ENCODE data around the gene SLC23A2.

The SLC23A2 gene

GRCh38 chr20:4858000-4858399, 143.3 kb downstream of the SLC23A2 start:
- Histone ChIP-seq H2BK120ac (ENCODE audit: low read depth, low read length) (no peak overlapping the region), H3K79me1 (ENCODE audit: low read depth, low read length) (no peaks in the 10 kb centered on the region), H2AK5ac (ENCODE audit: low read depth, low read length) (no peak overlapping the region), H3K18ac (ENCODE audit: low read length) (no peak overlapping the region), H3K23ac (ENCODE audit: low read depth, low read length, poor library complexity) (no peak overlapping the region), H2AFZ (ENCODE audit: low read length) (no peak overlapping the region), H3K4me1 (ENCODE audit: control insufficient read depth in 2 of 2, insufficient read depth in 1 of 2, low read depth in 1 of 2, low read length in 2 of 2) (no peaks in the 10 kb centered on the region), H3K36me3 (replicated peaks in 1 of 2; ENCODE audit: control insufficient read depth in 2 of 2, insufficient read depth in 2 of 2, low read length in 2 of 2) (peaks cover 10 to 72% of the 10 kb centered on the region in 2 donors), H3K4me3 (ENCODE audit: low read length in 2 of 2) (no peak overlapping the region), H3K9me3 (replicated peaks in 1 of 2; ENCODE audit: control insufficient read depth in 2 of 2, insufficient read depth in 1 of 2, low read depth in 1 of 2, low read length in 2 of 2) (no peaks in the 10 kb centered on the region), H2BK5ac (ENCODE audit: low read length) (no peak overlapping the region), H3K27me3 (ENCODE audit: control insufficient read depth in 3 of 3, insufficient read depth in 3 of 3, low read depth in 1 of 3, low read length in 3 of 3) (no peaks in the 10 kb centered on the region), H3K4ac (ENCODE audit: low read length) (no peak overlapping the region), H2BK15ac (ENCODE audit: low read length) (no peak overlapping the region), H3K27ac (replicated peaks; ENCODE audit: low read length) (no peak overlapping the region), H3K4me2 (ENCODE audit: insufficient read depth, low read length, poor library complexity, severe bottlenecking) (no peak overlapping the region), H4K91ac (ENCODE audit: low read depth, low read length, poor library complexity) (no peak overlapping the region), H2BK12ac (ENCODE audit: low read length) (no peak overlapping the region), H3K9ac (ENCODE audit: low read depth, low read length, poor library complexity) (no peak overlapping the region), H3K14ac (ENCODE audit: low read length) (no peak overlapping the region), H4K8ac (ENCODE audit: low read depth, low read length) (no peak overlapping the region)
- no CpG with 5 or more reads among the region's 3 CpGs for WGBS, 2 donors (ENCODE audit: extremely low coverage in 2 of 2, insufficient read length in 2 of 2, insufficient replicate concordance in 1 of 2)
- DNase-seq (ENCODE audit: low spot score), result no peak

GRCh38 chr20:4856022-4856755, 145.1 kb downstream of the SLC23A2 start:
- Histone ChIP-seq H3K23ac (ENCODE audit: low read depth, low read length, poor library complexity) (no peak overlapping the region), H2BK120ac (ENCODE audit: low read depth, low read length) (no peak overlapping the region), H3K4me2 (ENCODE audit: insufficient read depth, low read length, poor library complexity, severe bottlenecking) (no peak overlapping the region), H3K36me3 (replicated peaks in 1 of 2; ENCODE audit: control insufficient read depth in 2 of 2, insufficient read depth in 2 of 2, low read length in 2 of 2) (peaks cover 10 to 60% of the 10 kb centered on the region in 2 donors), H2AK5ac (ENCODE audit: low read depth, low read length) (no peak overlapping the region), H3K4me1 (ENCODE audit: control insufficient read depth in 2 of 2, insufficient read depth in 1 of 2, low read depth in 1 of 2, low read length in 2 of 2) (no peaks in the 10 kb centered on the region), H4K8ac (ENCODE audit: low read depth, low read length) (no peak overlapping the region), H3K79me1 (ENCODE audit: low read depth, low read length) (peaks cover 1% of the 10 kb centered on the region), H3K27ac (replicated peaks; ENCODE audit: low read length) (no peak overlapping the region), H2AFZ (ENCODE audit: low read length) (no peak overlapping the region), H3K18ac (ENCODE audit: low read length) (no peak overlapping the region), H3K27me3 (ENCODE audit: control insufficient read depth in 3 of 3, insufficient read depth in 3 of 3, low read depth in 1 of 3, low read length in 3 of 3) (no peaks in the 10 kb centered on the region), H3K4ac (ENCODE audit: low read length) (no peak overlapping the region), H2BK12ac (ENCODE audit: low read length) (no peak overlapping the region), H2BK5ac (ENCODE audit: low read length) (no peak overlapping the region), H2BK15ac (ENCODE audit: low read length) (no peak overlapping the region), H3K4me3 (ENCODE audit: low read length in 2 of 2) (no peak overlapping the region), H3K9me3 (replicated peaks in 1 of 2; ENCODE audit: control insufficient read depth in 2 of 2, insufficient read depth in 1 of 2, low read depth in 1 of 2, low read length in 2 of 2) (no peaks in the 10 kb centered on the region), H3K14ac (ENCODE audit: low read length) (no peak overlapping the region), H3K9ac (ENCODE audit: low read depth, low read length, poor library complexity) (no peak overlapping the region), H4K91ac (ENCODE audit: low read depth, low read length, poor library complexity) (no peak overlapping the region)
- no peak for DNase-seq (ENCODE audit: low spot score)
- no CpG with 5 or more reads among the region's 19 CpGs for WGBS, 2 donors (ENCODE audit: extremely low coverage in 2 of 2, insufficient read length in 2 of 2, insufficient replicate concordance in 1 of 2)

- no peak overlapping the region for H3K23ac ChIP-seq (ENCODE audit: low read depth, low read length, poor library complexity)
- no peak overlapping the region for H3K4me2 ChIP-seq (ENCODE audit: insufficient read depth, low read length, poor library complexity, severe bottlenecking)
- H4K91ac ChIP-seq (ENCODE audit: low read depth, low read length, poor library complexity), result no peak overlapping the region
- no peak overlapping the region for H3K4me3 ChIP-seq (ENCODE audit: low read length in 2 of 2)
- H3K36me3 ChIP-seq (replicated peaks in 1 of 2; ENCODE audit: control insufficient read depth in 2 of 2, insufficient read depth in 2 of 2, low read length in 2 of 2), result peaks cover 10 to 55% of the 10 kb centered on the region in 2 donors
- H2BK5ac ChIP-seq (ENCODE audit: low read length), result no peak overlapping the region
- no peak overlapping the region for H2AFZ ChIP-seq (ENCODE audit: low read length)
- no peak for DNase-seq (ENCODE audit: low spot score)
- H3K27me3 ChIP-seq (ENCODE audit: control insufficient read depth in 3 of 3, insufficient read depth in 3 of 3, low read depth in 1 of 3, low read length in 3 of 3), result no peaks in the 10 kb centered on the region
- no peak overlapping the region for H2BK120ac ChIP-seq (ENCODE audit: low read depth, low read length)
- H3K14ac ChIP-seq (ENCODE audit: low read length), result no peak overlapping the region
- no peak overlapping the region for H3K9ac ChIP-seq (ENCODE audit: low read depth, low read length, poor library complexity)
- WGBS, 2 donors (ENCODE audit: extremely low coverage in 2 of 2, insufficient read length in 2 of 2, insufficient replicate concordance in 1 of 2), result no CpG with 5 or more reads among the region's 14 CpGs
- no peaks in the 10 kb centered on the region for H3K9me3 ChIP-seq (replicated peaks in 1 of 2; ENCODE audit: control insufficient read depth in 2 of 2, insufficient read depth in 1 of 2, low read depth in 1 of 2, low read length in 2 of 2)
- no peak overlapping the region for H2AK5ac ChIP-seq (ENCODE audit: low read depth, low read length)
- H2BK15ac ChIP-seq (ENCODE audit: low read length), result no peak overlapping the region
- no peak overlapping the region for H4K8ac ChIP-seq (ENCODE audit: low read depth, low read length)
- H3K4ac ChIP-seq (ENCODE audit: low read length), result no peak overlapping the region
- H3K18ac ChIP-seq (ENCODE audit: low read length), result no peak overlapping the region
- no peaks in the 10 kb centered on the region for H3K4me1 ChIP-seq (ENCODE audit: control insufficient read depth in 2 of 2, insufficient read depth in 1 of 2, low read depth in 1 of 2, low read length in 2 of 2)
- H3K27ac ChIP-seq (replicated peaks; ENCODE audit: low read length), result no peak overlapping the region
- no peak overlapping the region for H2BK12ac ChIP-seq (ENCODE audit: low read length)
- peaks cover 1% of the 10 kb centered on the region for H3K79me1 ChIP-seq (ENCODE audit: low read depth, low read length)
Observed at GRCh38 chr20:4855555-4855954, 145.8 kb downstream of the SLC23A2 start.

GRCh38 chr20:4855097-4855496, 146.2 kb downstream of the SLC23A2 start:
- WGBS, 2 donors (ENCODE audit: extremely low coverage in 2 of 2, insufficient read length in 2 of 2, insufficient replicate concordance in 1 of 2), result no CpG with 5 or more reads among the region's 12 CpGs
- H3K36me3 ChIP-seq (replicated peaks in 1 of 2; ENCODE audit: control insufficient read depth in 2 of 2, insufficient read depth in 2 of 2, low read length in 2 of 2), result peaks cover 7 to 50% of the 10 kb centered on the region in 2 donors

More at GRCh38 chr20:4855097-4855496, 146.2 kb downstream of the SLC23A2 start:
- Histone ChIP-seq H4K91ac (ENCODE audit: low read depth, low read length, poor library complexity) (no peak overlapping the region), H2BK12ac (ENCODE audit: low read length) (no peak overlapping the region), H2BK120ac (ENCODE audit: low read depth, low read length) (no peak overlapping the region), H4K8ac (ENCODE audit: low read depth, low read length) (no peak overlapping the region), H3K4me3 (ENCODE audit: low read length in 2 of 2) (no peak overlapping the region), H3K27me3 (ENCODE audit: control insufficient read depth in 3 of 3, insufficient read depth in 3 of 3, low read depth in 1 of 3, low read length in 3 of 3) (no peaks in the 10 kb centered on the region), H3K4me2 (ENCODE audit: insufficient read depth, low read length, poor library complexity, severe bottlenecking) (no peak overlapping the region), H3K4ac (ENCODE audit: low read length) (no peak overlapping the region), H3K27ac (replicated peaks; ENCODE audit: low read length) (no peak overlapping the region), H2BK15ac (ENCODE audit: low read length) (no peak overlapping the region), H3K79me1 (ENCODE audit: low read depth, low read length) (peaks cover 1% of the 10 kb centered on the region), H3K9ac (ENCODE audit: low read depth, low read length, poor library complexity) (peak overlapping the region; percentile 60), H3K23ac (ENCODE audit: low read depth, low read length, poor library complexity) (no peak overlapping the region), H2BK5ac (ENCODE audit: low read length) (no peak overlapping the region), H3K18ac (ENCODE audit: low read length) (no peak overlapping the region), H2AK5ac (ENCODE audit: low read depth, low read length) (no peak overlapping the region), H2AFZ (ENCODE audit: low read length) (no peak overlapping the region), H3K14ac (ENCODE audit: low read length) (no peak overlapping the region), H3K4me1 (ENCODE audit: control insufficient read depth in 2 of 2, insufficient read depth in 1 of 2, low read depth in 1 of 2, low read length in 2 of 2) (no peaks in the 10 kb centered on the region), H3K9me3 (replicated peaks in 1 of 2; ENCODE audit: control insufficient read depth in 2 of 2, insufficient read depth in 1 of 2, low read depth in 1 of 2, low read length in 2 of 2) (no peaks in the 10 kb centered on the region)
- no peak for DNase-seq (ENCODE audit: low spot score)

Data from neuronal stem cell (in vitro differentiated cells).